ENCODE results near the gene NCAPD2. TPM values are rescaled to one million over a fixed set of nuclear protein-coding genes. Genes with fewer than 3 reads are reported as not detected.

The NCAPD2 gene
- polyA plus RNA-seq, 1 donor (not counting 4 experiments of a cell fraction or from before 2014, with no cell fraction given), result 33.7 TPM

- H2AFZ ChIP-seq (ENCODE audit: control insufficient read depth, low read length), result no peak overlapping the region
- DNase-seq (ENCODE audit: low read depth, low spot score) (no peak), FAIRE-seq (no peak)
- H3K4me3 ChIP-seq (ENCODE audit: control insufficient read depth in 2 of 3, extremely low read depth in 1 of 3, insufficient read depth in 2 of 3, low read depth in 1 of 3, low read length in 3 of 3), result no peak overlapping the region
- no peaks in the 10 kb centered on the region for H4K20me1 ChIP-seq (ENCODE audit: control insufficient read depth, extremely low read depth, insufficient read depth, low read length)
- TF ChIP-seq EZH2 (IDR thresholded peaks at IDR 0.05; ENCODE audit: low read length), result no peak
- TF ChIP-seq, protein P1, sequence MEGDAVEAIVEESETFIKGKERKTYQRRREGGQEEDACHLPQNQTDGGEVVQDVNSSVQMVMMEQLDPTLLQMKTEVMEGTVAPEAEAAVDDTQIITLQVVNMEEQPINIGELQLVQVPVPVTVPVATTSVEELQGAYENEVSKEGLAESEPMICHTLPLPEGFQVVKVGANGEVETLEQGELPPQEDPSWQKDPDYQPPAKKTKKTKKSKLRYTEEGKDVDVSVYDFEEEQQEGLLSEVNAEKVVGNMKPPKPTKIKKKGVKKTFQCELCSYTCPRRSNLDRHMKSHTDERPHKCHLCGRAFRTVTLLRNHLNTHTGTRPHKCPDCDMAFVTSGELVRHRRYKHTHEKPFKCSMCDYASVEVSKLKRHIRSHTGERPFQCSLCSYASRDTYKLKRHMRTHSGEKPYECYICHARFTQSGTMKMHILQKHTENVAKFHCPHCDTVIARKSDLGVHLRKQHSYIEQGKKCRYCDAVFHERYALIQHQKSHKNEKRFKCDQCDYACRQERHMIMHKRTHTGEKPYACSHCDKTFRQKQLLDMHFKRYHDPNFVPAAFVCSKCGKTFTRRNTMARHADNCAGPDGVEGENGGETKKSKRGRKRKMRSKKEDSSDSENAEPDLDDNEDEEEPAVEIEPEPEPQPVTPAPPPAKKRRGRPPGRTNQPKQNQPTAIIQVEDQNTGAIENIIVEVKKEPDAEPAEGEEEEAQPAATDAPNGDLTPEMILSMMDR (optimal IDR thresholded peaks at IDR 0.05 in 1 of 3, IDR thresholded peaks at IDR 0.05 in 1 of 3, conservative IDR thresholded peaks at IDR 0.05 in 1 of 3; ENCODE audit: extremely low read depth in 1 of 3, insufficient read depth in 2 of 3, low read length in 3 of 3), result no peak
- H3K9me3 ChIP-seq (ENCODE audit: control insufficient read depth, low read depth, low read length), result no peaks in the 10 kb centered on the region
- dilution Hi-C loops (cut with MboI; ENCODE audit: extremely low pct_ligation_motif_present, low sequenced_read_pairs), result no loop called here
- H3K79me2 ChIP-seq (ENCODE audit: control insufficient read depth, insufficient read depth, low read length), result no peaks in the 10 kb centered on the region
- no peak overlapping the region for H3K4me2 ChIP-seq (ENCODE audit: control insufficient read depth, extremely low read depth, insufficient read depth, low read depth, low read length)
- no peaks in the 10 kb centered on the region for H3K27me3 ChIP-seq (ENCODE audit: control insufficient read depth, extremely low read depth, insufficient read depth, low read length)
- H3K36me3 ChIP-seq (ENCODE audit: control insufficient read depth in 2 of 2, extremely low read depth in 1 of 2, insufficient read depth in 2 of 2, low read length in 2 of 2), result peaks cover 25 to 65% of the 10 kb centered on the region in 2 experiments
- no peaks in the 10 kb centered on the region for H3K9me1 ChIP-seq (ENCODE audit: control insufficient read depth, extremely low read depth, insufficient read depth, low read length)
- H3K9ac ChIP-seq (ENCODE audit: control insufficient read depth, extremely low read depth, insufficient read depth, low read length), result no peak overlapping the region
- no peak overlapping the region for H3K27ac ChIP-seq (ENCODE audit: control insufficient read depth, insufficient read depth, low read length)
- H3K4me1 ChIP-seq (ENCODE audit: control insufficient read depth, extremely low read depth, insufficient read depth, low read length), result no peaks in the 10 kb centered on the region
Measured at GRCh38 chr12:6520186-6520585, 26.3 kb downstream of the NCAPD2 start.

- DNase-seq (ENCODE audit: low read depth, low spot score), result no peak
- H3K27ac ChIP-seq (ENCODE audit: control insufficient read depth, insufficient read depth, low read length), result no peak overlapping the region
- no peak overlapping the region for H3K9ac ChIP-seq (ENCODE audit: control insufficient read depth, extremely low read depth, insufficient read depth, low read length)
- H3K36me3 ChIP-seq (ENCODE audit: control insufficient read depth in 2 of 2, extremely low read depth in 1 of 2, insufficient read depth in 2 of 2, low read length in 2 of 2), result peaks cover 31 to 65% of the 10 kb centered on the region in 2 experiments
- H3K9me3 ChIP-seq (ENCODE audit: control insufficient read depth, low read depth, low read length), result no peaks in the 10 kb centered on the region
- TF ChIP-seq, protein P1 (optimal IDR thresholded peaks at IDR 0.05 in 1 of 3, IDR thresholded peaks at IDR 0.05 in 1 of 3, conservative IDR thresholded peaks at IDR 0.05 in 1 of 3; ENCODE audit: extremely low read depth in 1 of 3, insufficient read depth in 2 of 3, low read length in 3 of 3), result no peak
- no peak for TF ChIP-seq EZH2 (IDR thresholded peaks at IDR 0.05; ENCODE audit: low read length)
- H3K4me3 ChIP-seq (ENCODE audit: control insufficient read depth in 2 of 3, extremely low read depth in 1 of 3, insufficient read depth in 2 of 3, low read depth in 1 of 3, low read length in 3 of 3), result no peak overlapping the region
- no peak for FAIRE-seq
- H3K9me1 ChIP-seq (ENCODE audit: control insufficient read depth, extremely low read depth, insufficient read depth, low read length), result no peaks in the 10 kb centered on the region
- no peaks in the 10 kb centered on the region for H3K79me2 ChIP-seq (ENCODE audit: control insufficient read depth, insufficient read depth, low read length)
- H2AFZ ChIP-seq (ENCODE audit: control insufficient read depth, low read length), result no peak overlapping the region
- H3K27me3 ChIP-seq (ENCODE audit: control insufficient read depth, extremely low read depth, insufficient read depth, low read length), result no peaks in the 10 kb centered on the region
- peaks cover 3% of the 10 kb centered on the region for H3K4me1 ChIP-seq (ENCODE audit: control insufficient read depth, extremely low read depth, insufficient read depth, low read length)
- dilution Hi-C loops (cut with MboI; ENCODE audit: extremely low pct_ligation_motif_present, low sequenced_read_pairs), result no loop called here
- H3K4me2 ChIP-seq (ENCODE audit: control insufficient read depth, extremely low read depth, insufficient read depth, low read depth, low read length), result no peak overlapping the region
- no peaks in the 10 kb centered on the region for H4K20me1 ChIP-seq (ENCODE audit: control insufficient read depth, extremely low read depth, insufficient read depth, low read length)
Measured at GRCh38 chr12:6522193-6522592, 28.3 kb downstream of the NCAPD2 start.
